SK-N-SH treated with all-trans-retinoic acid at 6 μM for 48 hours (cell line): ENCODE data around the gene AMFR.

Source experiments
- ATAC-seq: fragments of 200-7000 bp; cut with Tn5 transposase; 3 replicates; pipeline ENCODE4 v1.9.1; 2020; ENCODE audit warnings: mild to moderate bottlenecking, moderate library complexity
- ARNTL ChIP-seq: fragments of 450-650 bp; formaldehyde crosslinking; IDR thresholded peaks from 2 replicates; pipeline ENCODE4 v1.5.0; 2020; ENCODE audit warnings: low read depth, mild to moderate bottlenecking, moderate library complexity, borderline replicate concordance
- BACH2 ChIP-seq: fragments of 250-450 bp; sonication (Bioruptor Pico); IDR thresholded peaks from 2 replicates; pipeline ENCODE4 v1.9.0; 2021; ENCODE audit warnings: mild to moderate bottlenecking, borderline replicate concordance
- CSDC2 ChIP-seq: fragments of 250-450 bp; sonication (Bioruptor Pico); IDR thresholded peaks from 2 replicates; pipeline ENCODE4 v1.5.0; 2020; ENCODE audit warnings: mild to moderate bottlenecking, moderate library complexity
- ESRRG ChIP-seq: fragments of 250-450 bp; sonication (Bioruptor Pico); IDR thresholded peaks from 2 replicates; pipeline ENCODE4 v1.6.1; 2021; ENCODE audit warnings: mild to moderate bottlenecking
- GLIS3 ChIP-seq: fragments of 250-450 bp; sonication (Bioruptor Pico); IDR thresholded peaks from 2 replicates; pipeline ENCODE4 v1.5.0; 2020; ENCODE audit warnings: mild to moderate bottlenecking, moderate library complexity
- ISL1 ChIP-seq: fragments of 250-450 bp; sonication (Bioruptor Pico); IDR thresholded peaks from 2 replicates; pipeline ENCODE4 v2.1.2; 2022; ENCODE audit warnings: mild to moderate bottlenecking, moderate library complexity
- OSR1 ChIP-seq: fragments of 250-450 bp; sonication (Bioruptor Pico); IDR thresholded peaks from 2 replicates; pipeline ENCODE4 v1.8.0; 2022; ENCODE audit warnings: moderate library complexity, mild to moderate bottlenecking, inconsistent platforms
- PPARA ChIP-seq: fragments of 250-450 bp; sonication (Bioruptor Pico); IDR thresholded peaks from 2 replicates; pipeline ENCODE4 v1.5.0; 2020; ENCODE audit warnings: mild to moderate bottlenecking, borderline replicate concordance
- RARB ChIP-seq: fragments of 250-450 bp; sonication (Bioruptor Pico); IDR thresholded peaks from 2 replicates; pipeline ENCODE4 v1.8.0; 2021; ENCODE audit warnings: mild to moderate bottlenecking, moderate library complexity
- SNAI2 ChIP-seq: fragments of 250-450 bp; sonication (Bioruptor Pico); IDR thresholded peaks from 2 replicates; pipeline ENCODE4 v1.5.0; 2020; ENCODE audit warnings: mild to moderate bottlenecking, moderate library complexity
- TCF4 ChIP-seq: fragments of 250-450 bp; sonication (Bioruptor Pico); IDR thresholded peaks from 2 replicates; pipeline ENCODE4 v1.8.0; 2021; ENCODE audit warnings: mild to moderate bottlenecking, moderate library complexity, borderline replicate concordance
- TOX ChIP-seq: fragments of 250-450 bp; sonication (Bioruptor Pico); IDR thresholded peaks from 2 replicates; pipeline ENCODE4 v1.8.0; 2021; ENCODE audit warnings: mild to moderate bottlenecking, moderate library complexity, borderline replicate concordance
- ZC3H10 ChIP-seq: fragments of 250-450 bp; sonication (Bioruptor Pico); IDR thresholded peaks from 2 replicates; pipeline ENCODE4 v1.5.1; 2021; ENCODE audit warnings: mild to moderate bottlenecking, moderate library complexity
- ZFP3 ChIP-seq: fragments of 250-450 bp; sonication (Bioruptor Pico); IDR thresholded peaks from 2 replicates; pipeline ENCODE4 v1.5.0; 2020; ENCODE audit warnings: mild to moderate bottlenecking, moderate library complexity
- ZFP30 ChIP-seq: fragments of 450-650 bp; formaldehyde crosslinking; IDR thresholded peaks from 2 replicates; pipeline ENCODE4 v1.5.0; 2022; ENCODE audit warnings: mild to moderate bottlenecking, moderate library complexity
- ZNF8 ChIP-seq: fragments of 450-650 bp; formaldehyde crosslinking; IDR thresholded peaks from 2 replicates; pipeline ENCODE4 v1.5.0; 2020; ENCODE audit warnings: mild to moderate bottlenecking, moderate library complexity
- TF ChIP-seq, protein P1 (sequence below): fragments of 250-450 bp; sonication (Bioruptor Pico); IDR thresholded peaks from 2 replicates; pipeline ENCODE4 v1.8.0; 2020; ENCODE audit warnings: mild to moderate bottlenecking, moderate library complexity, borderline replicate concordance
- TF ChIP-seq, protein P2 (sequence below): fragments of 250-450 bp; sonication (Bioruptor Pico); IDR thresholded peaks from 2 replicates; pipeline ENCODE4 v1.5.1; 2020; ENCODE audit warnings: low read depth, mild to moderate bottlenecking, moderate library complexity
- TF ChIP-seq, protein P3 (sequence below): fragments of 250-450 bp; sonication (Bioruptor Pico); IDR thresholded peaks from 2 replicates; pipeline ENCODE4 v1.5.0; 2020; ENCODE audit warnings: mild to moderate bottlenecking, moderate library complexity
- TF ChIP-seq, protein P4 (sequence below): fragments of 250-450 bp; sonication (Bioruptor Pico); IDR thresholded peaks from 2 replicates; pipeline ENCODE4 v1.8.0; 2021; ENCODE audit warnings: low read depth, mild to moderate bottlenecking, moderate library complexity, borderline replicate concordance
- TF ChIP-seq, protein P5 (sequence below): fragments of 250-450 bp; sonication (Bioruptor Pico); IDR thresholded peaks from 2 replicates; pipeline ENCODE4 v1.5.1; 2021; ENCODE audit warnings: mild to moderate bottlenecking, moderate library complexity

The AMFR gene

DNA sequence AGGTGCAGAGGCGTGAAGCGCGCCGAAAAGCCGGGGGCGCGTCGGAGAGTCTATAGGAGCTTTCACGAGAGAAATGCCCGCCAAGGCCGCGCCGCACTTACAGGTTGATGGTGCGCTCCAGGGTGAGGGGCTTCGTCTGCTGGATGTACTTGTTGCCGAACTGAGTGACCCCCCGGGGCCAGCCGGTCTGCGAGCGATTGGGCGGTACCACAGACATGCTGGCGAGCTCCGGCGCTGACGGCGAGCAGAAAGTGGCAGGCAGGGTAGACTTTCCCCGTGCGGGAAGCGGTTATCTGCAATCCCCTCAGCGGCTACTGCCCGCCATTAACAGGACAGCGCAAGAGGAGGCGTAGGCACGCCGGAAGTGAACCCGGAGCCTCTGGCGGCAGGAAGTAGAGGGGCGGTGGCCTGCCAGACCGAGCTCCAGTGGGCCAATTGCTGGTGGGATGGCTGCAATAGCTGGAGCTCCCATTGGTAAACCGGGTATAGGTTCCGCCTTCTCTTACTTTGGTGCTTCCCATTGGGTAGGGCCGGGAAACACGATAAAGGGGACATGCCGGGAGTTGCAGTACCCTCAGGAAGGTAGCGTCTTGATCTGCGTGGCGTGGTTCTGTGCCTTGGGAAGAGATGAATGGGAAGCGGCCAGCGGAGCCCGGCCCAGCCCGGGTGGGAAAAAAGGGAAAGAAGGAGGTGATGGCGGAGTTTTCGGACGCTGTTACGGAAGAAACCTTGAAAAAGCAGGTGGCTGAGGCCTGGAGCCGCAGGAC lies 25.8 kb upstream of the AMFR start, which contains the start of the genes NUDT21 and OGFOD1:
NUDT21 (minus strand) TSS at position 347 of the 767 bp plus-strand sequence; CDS start at position 217, 130 bp downstream.
OGFOD1 (plus strand) TSS at position 569 of the 767 bp plus-strand sequence; CDS start at position 628, 59 bp downstream.
- no peak for TF ChIP-seq ESRRG
- no peak for TF ChIP-seq ARNTL (CRISPR knock-in tag)
- TF ChIP-seq, protein P1, sequence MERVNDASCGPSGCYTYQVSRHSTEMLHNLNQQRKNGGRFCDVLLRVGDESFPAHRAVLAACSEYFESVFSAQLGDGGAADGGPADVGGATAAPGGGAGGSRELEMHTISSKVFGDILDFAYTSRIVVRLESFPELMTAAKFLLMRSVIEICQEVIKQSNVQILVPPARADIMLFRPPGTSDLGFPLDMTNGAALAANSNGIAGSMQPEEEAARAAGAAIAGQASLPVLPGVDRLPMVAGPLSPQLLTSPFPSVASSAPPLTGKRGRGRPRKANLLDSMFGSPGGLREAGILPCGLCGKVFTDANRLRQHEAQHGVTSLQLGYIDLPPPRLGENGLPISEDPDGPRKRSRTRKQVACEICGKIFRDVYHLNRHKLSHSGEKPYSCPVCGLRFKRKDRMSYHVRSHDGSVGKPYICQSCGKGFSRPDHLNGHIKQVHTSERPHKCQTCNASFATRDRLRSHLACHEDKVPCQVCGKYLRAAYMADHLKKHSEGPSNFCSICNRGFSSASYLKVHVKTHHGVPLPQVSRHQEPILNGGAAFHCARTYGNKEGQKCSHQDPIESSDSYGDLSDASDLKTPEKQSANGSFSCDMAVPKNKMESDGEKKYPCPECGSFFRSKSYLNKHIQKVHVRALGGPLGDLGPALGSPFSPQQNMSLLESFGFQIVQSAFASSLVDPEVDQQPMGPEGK = no peak
- TF ChIP-seq, protein P2, sequence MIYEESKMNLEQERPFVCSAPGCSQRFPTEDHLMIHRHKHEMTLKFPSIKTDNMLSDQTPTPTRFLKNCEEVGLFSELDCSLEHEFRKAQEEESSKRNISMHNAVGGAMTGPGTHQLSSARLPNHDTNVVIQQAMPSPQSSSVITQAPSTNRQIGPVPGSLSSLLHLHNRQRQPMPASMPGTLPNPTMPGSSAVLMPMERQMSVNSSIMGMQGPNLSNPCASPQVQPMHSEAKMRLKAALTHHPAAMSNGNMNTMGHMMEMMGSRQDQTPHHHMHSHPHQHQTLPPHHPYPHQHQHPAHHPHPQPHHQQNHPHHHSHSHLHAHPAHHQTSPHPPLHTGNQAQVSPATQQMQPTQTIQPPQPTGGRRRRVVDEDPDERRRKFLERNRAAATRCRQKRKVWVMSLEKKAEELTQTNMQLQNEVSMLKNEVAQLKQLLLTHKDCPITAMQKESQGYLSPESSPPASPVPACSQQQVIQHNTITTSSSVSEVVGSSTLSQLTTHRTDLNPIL (CRISPR knock-in tag) = no peak
- TF ChIP-seq, protein P3, sequence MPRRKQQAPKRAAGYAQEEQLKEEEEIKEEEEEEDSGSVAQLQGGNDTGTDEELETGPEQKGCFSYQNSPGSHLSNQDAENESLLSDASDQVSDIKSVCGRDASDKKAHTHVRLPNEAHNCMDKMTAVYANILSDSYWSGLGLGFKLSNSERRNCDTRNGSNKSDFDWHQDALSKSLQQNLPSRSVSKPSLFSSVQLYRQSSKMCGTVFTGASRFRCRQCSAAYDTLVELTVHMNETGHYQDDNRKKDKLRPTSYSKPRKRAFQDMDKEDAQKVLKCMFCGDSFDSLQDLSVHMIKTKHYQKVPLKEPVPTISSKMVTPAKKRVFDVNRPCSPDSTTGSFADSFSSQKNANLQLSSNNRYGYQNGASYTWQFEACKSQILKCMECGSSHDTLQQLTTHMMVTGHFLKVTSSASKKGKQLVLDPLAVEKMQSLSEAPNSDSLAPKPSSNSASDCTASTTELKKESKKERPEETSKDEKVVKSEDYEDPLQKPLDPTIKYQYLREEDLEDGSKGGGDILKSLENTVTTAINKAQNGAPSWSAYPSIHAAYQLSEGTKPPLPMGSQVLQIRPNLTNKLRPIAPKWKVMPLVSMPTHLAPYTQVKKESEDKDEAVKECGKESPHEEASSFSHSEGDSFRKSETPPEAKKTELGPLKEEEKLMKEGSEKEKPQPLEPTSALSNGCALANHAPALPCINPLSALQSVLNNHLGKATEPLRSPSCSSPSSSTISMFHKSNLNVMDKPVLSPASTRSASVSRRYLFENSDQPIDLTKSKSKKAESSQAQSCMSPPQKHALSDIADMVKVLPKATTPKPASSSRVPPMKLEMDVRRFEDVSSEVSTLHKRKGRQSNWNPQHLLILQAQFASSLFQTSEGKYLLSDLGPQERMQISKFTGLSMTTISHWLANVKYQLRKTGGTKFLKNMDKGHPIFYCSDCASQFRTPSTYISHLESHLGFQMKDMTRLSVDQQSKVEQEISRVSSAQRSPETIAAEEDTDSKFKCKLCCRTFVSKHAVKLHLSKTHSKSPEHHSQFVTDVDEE (CRISPR knock-in tag) = no peak
- TF ChIP-seq ISL1 (CRISPR knock-in tag) = no peak
- TF ChIP-seq TCF4 (CRISPR knock-in tag) = no peak
- TF ChIP-seq, protein P4, sequence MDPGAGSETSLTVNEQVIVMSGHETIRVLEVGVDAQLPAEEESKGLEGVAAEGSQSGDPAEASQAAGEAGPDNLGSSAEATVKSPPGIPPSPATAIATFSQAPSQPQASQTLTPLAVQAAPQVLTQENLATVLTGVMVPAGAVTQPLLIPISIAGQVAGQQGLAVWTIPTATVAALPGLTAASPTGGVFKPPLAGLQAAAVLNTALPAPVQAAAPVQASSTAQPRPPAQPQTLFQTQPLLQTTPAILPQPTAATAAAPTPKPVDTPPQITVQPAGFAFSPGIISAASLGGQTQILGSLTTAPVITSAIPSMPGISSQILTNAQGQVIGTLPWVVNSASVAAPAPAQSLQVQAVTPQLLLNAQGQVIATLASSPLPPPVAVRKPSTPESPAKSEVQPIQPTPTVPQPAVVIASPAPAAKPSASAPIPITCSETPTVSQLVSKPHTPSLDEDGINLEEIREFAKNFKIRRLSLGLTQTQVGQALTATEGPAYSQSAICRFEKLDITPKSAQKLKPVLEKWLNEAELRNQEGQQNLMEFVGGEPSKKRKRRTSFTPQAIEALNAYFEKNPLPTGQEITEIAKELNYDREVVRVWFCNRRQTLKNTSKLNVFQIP (CRISPR knock-in tag) = no peak
- TF ChIP-seq SNAI2 (CRISPR knock-in tag) = no peak
- no peak for TF ChIP-seq TOX (CRISPR knock-in tag)
- no peak for TF ChIP-seq OSR1
- TF ChIP-seq CSDC2 (CRISPR knock-in tag) = no peak
- no peak for TF ChIP-seq BACH2
- TF ChIP-seq ZNF8 (CRISPR knock-in tag) = no peak
- TF ChIP-seq ZFP30 (CRISPR knock-in tag) = no peak
- TF ChIP-seq, protein P5, sequence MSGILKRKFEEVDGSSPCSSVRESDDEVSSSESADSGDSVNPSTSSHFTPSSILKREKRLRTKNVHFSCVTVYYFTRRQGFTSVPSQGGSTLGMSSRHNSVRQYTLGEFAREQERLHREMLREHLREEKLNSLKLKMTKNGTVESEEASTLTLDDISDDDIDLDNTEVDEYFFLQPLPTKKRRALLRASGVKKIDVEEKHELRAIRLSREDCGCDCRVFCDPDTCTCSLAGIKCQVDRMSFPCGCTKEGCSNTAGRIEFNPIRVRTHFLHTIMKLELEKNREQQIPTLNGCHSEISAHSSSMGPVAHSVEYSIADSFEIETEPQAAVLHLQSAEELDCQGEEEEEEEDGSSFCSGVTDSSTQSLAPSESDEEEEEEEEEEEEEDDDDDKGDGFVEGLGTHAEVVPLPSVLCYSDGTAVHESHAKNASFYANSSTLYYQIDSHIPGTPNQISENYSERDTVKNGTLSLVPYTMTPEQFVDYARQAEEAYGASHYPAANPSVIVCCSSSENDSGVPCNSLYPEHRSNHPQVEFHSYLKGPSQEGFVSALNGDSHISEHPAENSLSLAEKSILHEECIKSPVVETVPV (CRISPR knock-in tag) = no peak
- TF ChIP-seq ZC3H10 (CRISPR knock-in tag) = no peak
- no peak for TF ChIP-seq ZFP3 (CRISPR knock-in tag)
- no peak for TF ChIP-seq PPARA (CRISPR knock-in tag)
- TF ChIP-seq GLIS3 (CRISPR knock-in tag) = no peak
- ATAC-seq = peak; percentile 98

DNA sequence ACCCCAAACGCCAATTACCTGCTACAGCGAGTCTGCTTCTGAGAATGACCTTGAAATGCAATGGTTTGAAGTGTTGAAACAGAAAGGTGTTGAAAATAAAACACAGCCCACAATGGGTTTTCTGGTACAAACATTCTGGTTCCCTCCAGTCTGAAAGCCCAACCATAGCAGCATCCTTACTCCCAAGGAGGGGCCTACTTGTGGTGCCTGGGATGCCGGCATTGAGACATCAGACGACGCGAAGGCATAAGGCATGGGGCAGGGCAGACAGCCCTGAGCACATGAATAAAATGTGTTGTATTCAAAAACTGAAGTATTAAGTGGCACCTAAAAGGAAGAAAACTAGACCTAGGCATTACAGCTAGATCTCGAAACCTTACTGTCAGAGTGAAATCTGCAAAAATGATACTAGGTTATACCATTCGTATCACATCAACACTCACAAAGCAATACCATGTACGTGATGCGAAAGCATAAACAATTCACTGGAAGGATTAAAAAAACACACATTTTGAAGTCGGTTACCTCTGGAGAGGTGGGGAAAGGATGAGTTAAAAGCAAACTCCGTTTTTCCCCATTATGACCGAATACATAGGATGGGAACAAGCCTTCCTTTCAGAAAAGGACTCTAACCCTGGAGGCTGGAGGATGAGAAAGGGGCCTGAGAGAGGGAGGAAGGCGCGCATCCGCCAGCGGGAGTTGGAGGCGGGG lies 25.1 kb upstream of the AMFR start:
- TF ChIP-seq ZC3H10 (CRISPR knock-in tag) (no peak), OSR1 (no peak), ESRRG (no peak), ARNTL (CRISPR knock-in tag) (no peak), RARB (CRISPR knock-in tag) (no peak), PPARA (CRISPR knock-in tag) (no peak), TOX (CRISPR knock-in tag) (no peak)
- TF ChIP-seq, protein P2 (CRISPR knock-in tag) = no peak
- TF ChIP-seq, protein P4 (CRISPR knock-in tag) = no peak
- ATAC-seq = peak; percentile 4; the same call in 2 of the 3 replicates
